Loucy (cell line): ENCODE measurements around the gene GATA5.

Source experiments
- CTCF ChIP-seq: fragments of 200-600 bp; sonication (generic); conservative IDR thresholded peaks from 2 replicates; pipeline ENCODE4 v1.5.1; 2014; ENCODE audit warnings: mild to moderate bottlenecking, antibody characterized with exemption, low read length
- EZH2phosphoT487 ChIP-seq: fragments of 200-600 bp; IDR thresholded peaks from 2 replicates; pipeline ENCODE4 v1.6.1; 2018; ENCODE audit warnings: antibody characterized with exemption, mild to moderate bottlenecking, moderate library complexity, borderline replicate concordance

- TF ChIP-seq CTCF (no peak), EZH2phosphoT487 (no peak)
These were observed 41.4 kb upstream of the GATA5 start for GRCh38 chr20:62517168-62517567.
